OCI-LY1 (cell line): ENCODE results near the gene RND1.
"Not testable (repeated sequence)": the region's sequence is repeated elsewhere in the genome, so short reads cannot be mapped to it uniquely, and the experiment has no call there.

Experiments
- CTCF ChIP-seq: fragments of 200-600 bp; sonication (generic), shearing (Covaris generic); IDR thresholded peaks from 2 replicates; pipeline ENCODE4 v1.5.1; 2017; ENCODE audit warnings: mild to moderate bottlenecking, antibody characterized with exemption, low read length, moderate library complexity, mixed read lengths
- EZH2 ChIP-seq: fragments of 200-600 bp; sonication (generic), shearing (Covaris generic); IDR thresholded peaks from 2 replicates; pipeline ENCODE4 v1.8.0; 2017; ENCODE audit warnings: borderline replicate concordance, mixed run types, mild to moderate bottlenecking, antibody characterized with exemption, low read length, moderate library complexity, mixed read lengths

DNA sequence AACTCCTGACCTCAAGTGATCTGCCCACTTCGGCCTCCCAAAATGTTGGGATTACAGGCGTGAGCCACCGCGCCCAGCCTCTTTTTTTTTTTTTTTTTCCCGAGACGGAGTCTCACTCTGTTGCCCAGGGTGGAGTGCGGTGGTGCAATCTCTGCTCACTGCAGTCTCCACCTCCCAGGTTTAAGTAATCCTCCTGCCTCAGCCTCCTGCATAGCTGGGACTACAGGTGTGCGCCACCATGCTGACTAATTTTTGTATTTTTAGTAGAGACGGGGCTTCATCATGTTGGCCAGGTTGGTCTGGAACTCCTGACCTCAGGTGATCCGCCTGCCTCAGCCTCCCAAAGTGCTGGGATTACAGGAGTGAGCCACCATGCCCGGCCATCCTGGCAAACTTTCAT lies 44.0 kb upstream of the RND1 start:
- TF ChIP-seq EZH2, CTCF: not testable (repeated sequence)
